AG10803 (cell line): ENCODE data around the gene PLA2G4E.

Source experiments
- DNase-seq: peaks from one replicate; pipeline ENCODE4 v3.0.0; 2010; ENCODE audit warnings: low read depth
- H3K4me3 ChIP-seq: 2 replicates; pipeline ENCODE4 v1.5.1; 2011; ENCODE audit warnings: mild to moderate bottlenecking, low read length, control low read depth
- CTCF ChIP-seq: conservative IDR thresholded peaks from 2 replicates; pipeline ENCODE4 v1.5.1; 2011; ENCODE audit warnings: mild to moderate bottlenecking, low read length, control low read depth, inconsistent platforms

PLA2G4E gene

GRCh38 chr15:41933771-41934170, 87.1 kb downstream of the PLA2G4E start:
- no peak overlapping the region for H3K4me3 ChIP-seq
- TF ChIP-seq CTCF, result no peak
- no peak for DNase-seq

- no peak for DNase-seq
- no peak overlapping the region for H3K4me3 ChIP-seq
- no peak for TF ChIP-seq CTCF
These were observed 87.5 kb downstream of the PLA2G4E start for GRCh38 chr15:41933326-41933725.

- no peak for DNase-seq
- TF ChIP-seq CTCF, result no peak
- no peak overlapping the region for H3K4me3 ChIP-seq
These were observed 88.1 kb downstream of the PLA2G4E start for GRCh38 chr15:41932511-41933289.

GRCh38 chr15:41932101-41932500, 88.7 kb downstream of the PLA2G4E start:
- no peak for DNase-seq
- TF ChIP-seq CTCF, result no peak
- no peak overlapping the region for H3K4me3 ChIP-seq
